Activated naive CD8-positive, alpha-beta T cell treated with anti-CD3 and anti-CD28 coated beads, Interleukin-2, amount 50 U/mL, for 24 hours (primary cell): Measurements from ENCODE around the gene PDGFB.

Source experiments
- ATAC-seq: fragments of 150-1000 bp; cut with Tn5 transposase; one replicate; pipeline ENCODE4 v1.10.0; 2021
- DNase-seq: peaks from one replicate; pipeline ENCODE4 v3.0.0; 2021
- H3K27ac Mint-ChIP-seq: one replicate; pipeline ENCODE4 v1.8.0; 2021; ENCODE audit warnings: mild to moderate bottlenecking, mixed read lengths
- H3K27me3 Mint-ChIP-seq: one replicate; pipeline ENCODE4 v1.8.0; 2021; ENCODE audit warnings: mixed read lengths
- H3K36me3 Mint-ChIP-seq: one replicate; pipeline ENCODE4 v1.8.0; 2021; ENCODE audit warnings: low read depth, mixed read lengths
- H3K4me1 Mint-ChIP-seq: one replicate; pipeline ENCODE4 v1.8.0; 2021; ENCODE audit warnings: mixed read lengths
- H3K4me3 Mint-ChIP-seq: one replicate; pipeline ENCODE4 v1.8.0; 2021; ENCODE audit warnings: mild to moderate bottlenecking, moderate library complexity, mixed read lengths
- H3K9me3 Mint-ChIP-seq: one replicate; pipeline ENCODE4 v1.8.0; 2021; ENCODE audit warnings: mixed read lengths

PDGFB gene

GRCh38 chr22:39267974-39268373, 23.2 kb upstream of the PDGFB start:
- H3K27ac Mint-ChIP-seq: no peak overlapping the region
- no peaks in the 10 kb centered on the region for H3K9me3 Mint-ChIP-seq
- H3K36me3 Mint-ChIP-seq: no peaks in the 10 kb centered on the region
- DNase-seq: no peak
- H3K4me1 Mint-ChIP-seq: peaks cover 28% of the 10 kb centered on the region
- ATAC-seq: no peak
- peaks cover 1% of the 10 kb centered on the region for H3K27me3 Mint-ChIP-seq
- no peak overlapping the region for H3K4me3 Mint-ChIP-seq

- Mint-ChIP-seq H3K4me1 (peaks cover 28% of the 10 kb centered on the region), H3K4me3 (no peak overlapping the region), H3K27ac (peak overlapping the region; percentile 83)
Observed at GRCh38 chr22:39266398-39267030, 21.7 kb upstream of the PDGFB start.

GRCh38 chr22:39265143-39265886, 20.5 kb upstream of the PDGFB start:
- H3K9me3 Mint-ChIP-seq: peaks cover 5% of the 10 kb centered on the region
- H3K4me1 Mint-ChIP-seq: peaks cover 28% of the 10 kb centered on the region
- no peak overlapping the region for H3K4me3 Mint-ChIP-seq
- H3K27me3 Mint-ChIP-seq: peaks cover 1% of the 10 kb centered on the region
- no peak overlapping the region for H3K27ac Mint-ChIP-seq
- ATAC-seq (no peak), DNase-seq (no peak)
- H3K36me3 Mint-ChIP-seq: peaks cover 4% of the 10 kb centered on the region

More at GRCh38 chr22:39266398-39267030, 21.7 kb upstream of the PDGFB start:
- DNase-seq (peak; percentile 41), ATAC-seq (peak; percentile 88)
- Mint-ChIP-seq H3K27me3 (peaks cover 1% of the 10 kb centered on the region), H3K9me3 (no peaks in the 10 kb centered on the region), H3K36me3 (no peaks in the 10 kb centered on the region)

GRCh38 chr22:39264349-39265038, 19.7 kb upstream of the PDGFB start:
- H3K27ac Mint-ChIP-seq: peak overlapping the region; percentile 62
- no peak overlapping the region for H3K4me3 Mint-ChIP-seq
- H3K27me3 Mint-ChIP-seq: peaks cover 1% of the 10 kb centered on the region
- no peak for ATAC-seq
- no peak for DNase-seq
- peaks cover 28% of the 10 kb centered on the region for H3K4me1 Mint-ChIP-seq
- peaks cover 5% of the 10 kb centered on the region for H3K9me3 Mint-ChIP-seq
- peaks cover 4% of the 10 kb centered on the region for H3K36me3 Mint-ChIP-seq

GRCh38 chr22:39263626-39264348, 19.0 kb upstream of the PDGFB start:
- ATAC-seq: no peak
- Mint-ChIP-seq H3K4me1 (peaks cover 28% of the 10 kb centered on the region), H3K27me3 (peaks cover 1% of the 10 kb centered on the region), H3K4me3 (no peak overlapping the region), H3K36me3 (peaks cover 4% of the 10 kb centered on the region), H3K27ac (peak overlapping the region; percentile 62), H3K9me3 (peaks cover 5% of the 10 kb centered on the region)
- DNase-seq: no peak

GRCh38 chr22:39259666-39260065, 14.9 kb upstream of the PDGFB start:
- Mint-ChIP-seq H3K4me1 (peaks cover 20% of the 10 kb centered on the region), H3K36me3 (peaks cover 4% of the 10 kb centered on the region), H3K27ac (no peak overlapping the region), H3K4me3 (no peak overlapping the region), H3K27me3 (peaks cover 7% of the 10 kb centered on the region), H3K9me3 (peaks cover 5% of the 10 kb centered on the region)
- ATAC-seq: no peak
- no peak for DNase-seq

- Mint-ChIP-seq H3K9me3 (peaks cover 5% of the 10 kb centered on the region), H3K36me3 (peaks cover 4% of the 10 kb centered on the region), H3K27ac (no peak overlapping the region), H3K4me1 (peaks cover 20% of the 10 kb centered on the region), H3K4me3 (no peak overlapping the region), H3K27me3 (peaks cover 8% of the 10 kb centered on the region)
- DNase-seq: no peak
- ATAC-seq: no peak
Observed at GRCh38 chr22:39257901-39258475, 13.2 kb upstream of the PDGFB start.

- no peak overlapping the region for H3K4me3 Mint-ChIP-seq
- DNase-seq (no peak), ATAC-seq (no peak)
- H3K4me1 Mint-ChIP-seq: peaks cover 26% of the 10 kb centered on the region
- peaks cover 4% of the 10 kb centered on the region for H3K36me3 Mint-ChIP-seq
- H3K27ac Mint-ChIP-seq: no peak overlapping the region
- peaks cover 5% of the 10 kb centered on the region for H3K9me3 Mint-ChIP-seq
- peaks cover 8% of the 10 kb centered on the region for H3K27me3 Mint-ChIP-seq
Observed at GRCh38 chr22:39256979-39257378, 12.2 kb upstream of the PDGFB start.

- Mint-ChIP-seq H3K27ac (no peak overlapping the region), H3K36me3 (peaks cover 4% of the 10 kb centered on the region), H3K27me3 (peaks cover 13% of the 10 kb centered on the region), H3K9me3 (peaks cover 3% of the 10 kb centered on the region), H3K4me1 (peaks cover 26% of the 10 kb centered on the region), H3K4me3 (no peak overlapping the region)
- no peak for ATAC-seq
- DNase-seq: no peak
Observed at GRCh38 chr22:39256186-39256552, 11.4 kb upstream of the PDGFB start.

GRCh38 chr22:39255449-39256185, 10.8 kb upstream of the PDGFB start:
- Mint-ChIP-seq H3K27ac (no peak overlapping the region), H3K4me3 (no peak overlapping the region), H3K27me3 (peaks cover 13% of the 10 kb centered on the region), H3K9me3 (no peaks in the 10 kb centered on the region), H3K36me3 (no peaks in the 10 kb centered on the region), H3K4me1 (peaks cover 26% of the 10 kb centered on the region)
- DNase-seq (no peak), ATAC-seq (no peak)

- Mint-ChIP-seq H3K36me3 (no peaks in the 10 kb centered on the region), H3K4me1 (peaks cover 26% of the 10 kb centered on the region), H3K4me3 (peak overlapping the region; percentile 56), H3K9me3 (no peaks in the 10 kb centered on the region), H3K27me3 (peaks cover 13% of the 10 kb centered on the region), H3K27ac (peak overlapping the region; percentile 71)
- ATAC-seq: peak; percentile 73
- peak; percentile 52 for DNase-seq
Observed at GRCh38 chr22:39254789-39255298, 10.1 kb upstream of the PDGFB start.

- no peaks in the 10 kb centered on the region for H3K9me3 Mint-ChIP-seq
- H3K27me3 Mint-ChIP-seq: peaks cover 18% of the 10 kb centered on the region
- ATAC-seq: no peak
- peaks cover 26% of the 10 kb centered on the region for H3K4me1 Mint-ChIP-seq
- H3K27ac Mint-ChIP-seq: no peak overlapping the region
- H3K36me3 Mint-ChIP-seq: no peaks in the 10 kb centered on the region
- no peak overlapping the region for H3K4me3 Mint-ChIP-seq
- DNase-seq: no peak
Observed at GRCh38 chr22:39254122-39254521, 9.3 kb upstream of the PDGFB start.

GRCh38 chr22:39253435-39254070, 8.8 kb upstream of the PDGFB start:
- H3K27ac Mint-ChIP-seq: no peak overlapping the region
- H3K36me3 Mint-ChIP-seq: no peaks in the 10 kb centered on the region
- no peak overlapping the region for H3K4me3 Mint-ChIP-seq
- H3K9me3 Mint-ChIP-seq: no peaks in the 10 kb centered on the region
- H3K4me1 Mint-ChIP-seq: peaks cover 26% of the 10 kb centered on the region
- peak; percentile 76 for ATAC-seq
- DNase-seq: peak; percentile 50
- H3K27me3 Mint-ChIP-seq: peaks cover 19% of the 10 kb centered on the region
